H1 (cell line): ENCODE data around the gene RNFT2. TPM values are rescaled to one million over a fixed set of nuclear protein-coding genes. Genes with fewer than 3 reads are reported as not detected.

Experiments
- ATF2 ChIP-seq: IDR thresholded peaks from 2 replicates; pipeline ENCODE4 v1.6.1; 2012; ENCODE audit warnings: low read length, inconsistent platforms
- CBX5 ChIP-seq: fragments of 300-800, 300-1000 bp; sonication (generic); IDR thresholded peaks from 2 replicates; pipeline ENCODE4 v1.7.1; 2016; ENCODE audit warnings: antibody characterized with exemption, low read length, low read depth
- POU5F1 ChIP-seq: IDR thresholded peaks from 2 replicates; pipeline ENCODE4 v1.6.1; 2011; ENCODE audit warnings: low read depth, mild to moderate bottlenecking, low read length, moderate library complexity
- SIRT6 ChIP-seq: IDR thresholded peaks from one replicate; pipeline ENCODE4 v1.7.1; 2012; ENCODE audit warnings: low read length, inconsistent platforms
- TEAD4 ChIP-seq: IDR thresholded peaks from 2 replicates; pipeline ENCODE4 v1.6.1; 2012; ENCODE audit warnings: low read depth, low read length, inconsistent platforms, mixed read lengths
- polyA plus RNA-seq, 7 experiments: library from polyadenylated mRNA; depleted of rRNA in 3 of 7; stranded (reverse) in 5 of 7; unstranded in 2 of 7; fragments of >200 nt in 5 of 7; fragments of 200-250 nt in 2 of 7; gene quantifications; 1 replicate in 5 of 7; 2 replicates in 1 of 7; 4 replicates in 1 of 7; pipeline versions ENCODE4 v1.2.1 to v1.2.3, GENCODE V29; 2011 to 2013; ENCODE audit warnings: missing spikeins in 2 of 7, mixed read lengths in 2 of 7
- total RNA-seq: library from RNA; stranded (reverse); fragmentation: NEBNext Ultra II Directional; extraction: Animal tissue kit (Norgen Biotek cat#: 25700); gene quantifications from 2 replicates; pipeline ENCODE4 v1.2.1, GENCODE V29; 2021

RNFT2 gene
- total and polyA plus RNA-seq, 2 of the 8 experiments (the other 6 are each of a cell fraction or from before 2014, with no cell fraction given), result 14.2 to 33.1 TPM

GRCh38 chr12:116710370-116711150 is 27.6 kb upstream of the RNFT2 start (continued):
- TF ChIP-seq ATF2 (no peak), CBX5 (no peak), POU5F1 (no peak), TEAD4 (no peak), SIRT6 (no peak)
